Upper lobe of right lung (tissue), 1 donor: ENCODE data around the gene ZBTB46. TPM values are rescaled to one million over a fixed set of nuclear protein-coding genes. Genes with fewer than 3 reads are reported as not detected.

ENCODE experiments used
- ATAC-seq: fragments of 200-7000 bp; cut with Tn5 transposase; one replicate; pipeline ENCODE4 v1.9.1; 2020; ENCODE audit warnings: mild to moderate bottlenecking, moderate library complexity
- DNase-seq: peaks from one replicate; pipeline ENCODE4 v3.0.0-alpha.2; 2020
- H3K27ac ChIP-seq: fragments of 200-600 bp; one replicate; pipeline ENCODE4 v1.8.0; 2022
- H3K27me3 ChIP-seq: fragments of 200-600 bp; one replicate; pipeline ENCODE4 v1.8.0; 2022; ENCODE audit warnings: mild to moderate bottlenecking
- H3K36me3 ChIP-seq: fragments of 200-600 bp; one replicate; pipeline ENCODE4 v1.8.0; 2022
- H3K4me1 ChIP-seq: fragments of 200-600 bp; one replicate; pipeline ENCODE4 v1.8.0; 2022
- H3K4me3 ChIP-seq: fragments of 200-600 bp; one replicate; pipeline ENCODE4 v1.8.0; 2022; ENCODE audit warnings: mild to moderate bottlenecking
- H3K9me3 ChIP-seq: fragments of 200-600 bp; one replicate; pipeline ENCODE4 v1.8.0; 2022
- CTCF ChIP-seq: fragments of 200-600 bp; IDR thresholded peaks from one replicate; pipeline ENCODE4 v1.8.0; 2022; ENCODE audit warnings: antibody characterized with exemption
- intact Hi-C: fragments of 100-400 bp; cut with DNase I; formaldehyde crosslinking; loops from one replicate; pipeline ENCODE4 v1.11.0; 2022
- total RNA-seq: library from RNA; stranded (reverse); fragmentation: NEBNext Ultra II Directional; extraction: Animal tissue kit (Norgen Biotek cat#: 25700); gene quantifications from one replicate; pipeline ENCODE4 v1.2.1, GENCODE V29; 2021
- donor health status: DM: no; HTN: yes; CAD: no; lungs with severe emphysema.

The ZBTB46 gene
- total RNA-seq, 1 donor from 2014 or later, result 19.7 TPM

DNA sequence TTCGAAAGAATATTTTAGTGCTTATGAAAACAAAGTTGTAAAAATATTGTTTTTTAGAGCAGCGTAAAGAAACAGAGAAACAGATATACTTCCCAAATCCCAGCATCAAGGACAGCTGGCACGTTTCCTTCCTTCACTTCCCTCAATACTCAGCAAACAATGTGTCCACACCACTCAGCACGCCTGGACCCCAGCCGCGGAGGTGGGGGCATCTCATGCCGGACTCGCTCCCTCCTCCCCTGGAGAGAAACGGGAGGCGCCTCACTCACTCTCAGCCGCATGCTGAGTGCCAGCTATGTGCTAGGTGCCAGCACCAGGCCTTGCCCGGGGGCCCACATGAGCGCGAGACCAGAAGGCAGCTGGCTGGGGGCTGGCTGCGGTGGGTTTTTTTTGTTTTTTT, 56.8 kb downstream of the ZBTB46 start:
- DNase-seq, result no peak
- H3K27me3 ChIP-seq, result no peaks in the 10 kb centered on the region
- H3K36me3 ChIP-seq, result no peaks in the 10 kb centered on the region
- no peak for ATAC-seq
- H3K9me3 ChIP-seq, result no peaks in the 10 kb centered on the region
- intact Hi-C loops, result no loop called here
- peaks cover 11% of the 10 kb centered on the region for H3K4me1 ChIP-seq
- no peak overlapping the region for H3K4me3 ChIP-seq
- no peak overlapping the region for H3K27ac ChIP-seq
- TF ChIP-seq CTCF, result no peak

DNA sequence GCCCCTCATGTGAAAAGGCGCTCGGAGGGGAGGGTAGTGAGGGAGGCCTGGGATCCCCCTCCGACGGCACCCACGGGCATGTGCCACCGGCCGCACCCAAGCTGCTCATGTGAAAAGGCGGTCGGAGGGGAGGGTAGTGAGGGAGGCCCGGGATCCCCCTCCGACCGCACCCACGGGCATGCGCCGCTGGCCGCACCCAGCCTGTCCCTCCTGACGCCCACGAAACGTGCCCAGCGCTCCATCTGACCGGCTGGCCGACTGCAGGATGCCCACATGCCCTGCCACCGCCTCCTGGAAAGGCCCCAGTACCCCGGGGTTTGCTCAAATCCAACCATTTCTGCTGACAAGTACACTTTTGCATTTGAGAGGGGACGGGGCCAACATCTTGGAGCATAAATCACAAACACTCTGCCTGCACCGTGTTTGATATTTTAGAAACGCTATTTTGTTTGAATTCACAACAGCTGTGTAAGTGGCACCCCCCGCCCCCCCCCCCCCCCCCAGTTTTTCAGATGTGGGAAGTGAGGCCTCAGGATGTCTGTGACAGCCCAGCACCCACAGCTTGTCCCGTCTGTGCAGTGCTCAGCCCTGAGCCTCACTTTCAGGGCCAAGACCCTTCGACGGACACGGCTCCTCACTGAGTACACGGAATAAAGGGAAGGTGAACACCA, 57.4 kb downstream of the ZBTB46 start:
- no peak overlapping the region for H3K4me3 ChIP-seq
- ATAC-seq, result no peak
- DNase-seq, result no peak

DNA sequence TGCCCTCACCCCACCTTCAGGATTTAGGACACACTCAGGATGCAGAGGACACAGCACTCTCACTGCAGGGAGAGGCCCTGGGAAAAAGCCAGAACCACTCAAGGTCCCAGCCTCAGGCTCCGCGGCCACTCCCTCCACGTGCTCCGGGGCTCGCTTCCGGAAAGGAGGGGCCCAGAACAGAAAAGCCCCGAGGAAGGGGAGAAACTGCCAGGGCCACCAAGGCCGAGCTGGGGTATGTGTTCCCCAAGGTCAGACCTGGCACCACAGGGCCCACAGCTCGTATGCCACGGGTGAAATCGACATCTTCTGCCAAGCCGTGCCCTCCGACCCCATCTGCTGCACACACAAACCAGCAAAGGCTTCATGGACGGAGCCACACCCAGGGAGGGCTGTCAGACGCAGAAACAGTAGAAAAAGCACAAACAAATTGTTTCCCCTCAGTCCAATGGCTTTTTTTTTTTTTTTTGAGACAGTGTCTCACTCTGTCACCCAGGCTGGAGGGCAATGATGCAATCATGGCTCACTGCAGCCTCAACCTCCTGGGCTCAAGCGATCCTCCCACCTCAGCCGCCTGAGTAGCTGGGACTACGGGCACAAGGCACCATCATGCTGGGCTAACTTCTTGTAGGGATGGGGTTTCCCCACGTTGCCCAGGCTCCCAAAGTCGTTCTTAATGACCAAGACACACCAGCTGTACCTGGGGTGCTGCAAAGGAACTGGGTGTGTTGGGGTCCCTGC, 58.1 kb downstream of the ZBTB46 start:
- Histone ChIP-seq H3K27ac (peak overlapping the region; percentile 36), H3K9me3 (no peaks in the 10 kb centered on the region), H3K27me3 (no peaks in the 10 kb centered on the region), H3K36me3 (no peaks in the 10 kb centered on the region), H3K4me1 (peaks cover 11% of the 10 kb centered on the region), H3K4me3 (no peak overlapping the region)
- intact Hi-C loops, result no loop called here
- DNase-seq (no peak), ATAC-seq (peak; percentile 73)
- no peak for TF ChIP-seq CTCF

More for the DNA sequence above, 57.4 kb downstream of the ZBTB46 start:
- Histone ChIP-seq H3K4me1 (peaks cover 11% of the 10 kb centered on the region), H3K36me3 (no peaks in the 10 kb centered on the region), H3K27me3 (no peaks in the 10 kb centered on the region), H3K9me3 (no peaks in the 10 kb centered on the region), H3K27ac (peak overlapping the region; percentile 36)
- TF ChIP-seq CTCF, result no peak
- intact Hi-C loops, result no loop called here

DNA sequence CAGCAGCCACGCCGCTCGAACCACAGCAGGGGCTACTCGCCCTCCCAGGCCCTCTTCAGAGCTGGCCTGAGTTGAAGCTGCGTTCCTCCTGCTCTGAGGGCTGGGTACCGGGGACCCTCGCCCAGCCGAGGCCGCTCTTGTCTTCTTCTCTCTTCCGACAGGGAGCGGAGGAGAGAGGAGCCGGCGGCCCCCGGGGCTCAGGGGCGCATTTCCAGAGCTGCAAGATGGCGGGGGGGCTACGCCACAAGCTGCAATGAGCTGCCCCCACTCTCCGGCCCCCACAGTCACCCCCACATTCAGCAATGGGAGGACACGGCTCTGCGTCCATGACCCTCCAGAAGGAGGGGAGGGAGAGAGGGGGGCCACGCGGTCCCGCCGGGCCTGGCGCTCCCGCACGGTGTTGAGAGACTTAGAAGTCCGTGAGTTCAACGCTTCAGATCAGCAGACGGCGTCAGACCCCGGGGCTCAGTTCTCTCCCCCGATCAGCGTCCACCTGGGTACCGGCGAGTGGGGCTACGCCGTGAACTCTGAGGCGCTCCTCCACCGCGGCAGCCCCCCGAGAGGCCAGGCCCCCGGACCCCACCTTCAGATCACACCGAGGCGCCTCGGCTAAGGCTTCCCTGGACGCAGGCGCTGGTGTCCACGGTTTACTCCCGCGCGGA, 59.9 kb downstream of the ZBTB46 start:
- no peak for ATAC-seq

More for the DNA sequence above, 59.9 kb downstream of the ZBTB46 start:
- no peak for TF ChIP-seq CTCF
- intact Hi-C loops, result no loop called here
- no peaks in the 10 kb centered on the region for H3K36me3 ChIP-seq
- H3K27ac ChIP-seq, result no peak overlapping the region
- H3K9me3 ChIP-seq, result no peaks in the 10 kb centered on the region
- no peak for DNase-seq
- no peaks in the 10 kb centered on the region for H3K27me3 ChIP-seq
- no peak overlapping the region for H3K4me3 ChIP-seq
- peaks cover 11% of the 10 kb centered on the region for H3K4me1 ChIP-seq
